HepG2 (cell line): ENCODE data around the gene THRB. TPM values are rescaled to one million over a fixed set of nuclear protein-coding genes. Genes with fewer than 3 reads are reported as not detected.

Source experiments
- ATAC-seq: fragments of 200-7000 bp; cut with Tn5 transposase; 3 replicates; pipeline ENCODE4 v1.9.1; 2020; ENCODE audit warnings: mild to moderate bottlenecking, moderate library complexity
- BruUV-seq: library from RNA; stranded (reverse); fragments of 400-500 nt; replicated peaks from 2 replicates; lab custom pipeline; 2021; lab: Mats Ljungman, UMichigan
- CTCF ChIA-PET: fragments of 300-600 bp; formaldehyde crosslinking; extraction: SDS; loops from one replicate; lab custom pipeline; 2021; ENCODE audit warnings: low total read pairs, inconsistent platforms, low intra/inter-chr PET ratio; lab: Yijun Ruan, JAX
- POLR2A ChIA-PET: fragments of 350-600 bp; sonication (Branson Sonifier 250); formaldehyde crosslinking; loops from one replicate; lab custom pipeline; 2020; ENCODE audit warnings: antibody characterized with exemption, inconsistent platforms; lab: Yijun Ruan, JAX
- DNase-seq: peaks from one replicate; pipeline ENCODE4 v3.0.0-alpha.2; 2015; ENCODE audit warnings: low spot score
- FAIRE-seq: peaks from 3 replicates; lab custom pipeline; 2011; peaks lifted over from hg19 to GRCh38; lab: Jason Lieb, UNC
- H2AFZ ChIP-seq: one replicate; pipeline ENCODE4 v1.6.1; 2011; ENCODE audit warnings: low read length, inconsistent platforms
- H3K27ac ChIP-seq: fragments of 300-600 bp; 3 replicates; pipeline ENCODE4 v1.8.0; 2011; ENCODE audit warnings: mixed run types, mild to moderate bottlenecking, mixed read lengths, low read length, inconsistent platforms; ENCODE audit not compliant: insufficient read depth; ENCODE audit errors: extremely low read length
- H3K27me3 ChIP-seq, 2 experiments: fragments of 200-600 bp in 1 of 2; 2 replicates in 1 of 2; 3 replicates in 1 of 2; pipeline versions ENCODE4 v1.6.0 to v1.8.0; 2011; ENCODE audit warnings: low read length in 2 of 2, mild to moderate bottlenecking in 2 of 2, moderate library complexity in 2 of 2, inconsistent platforms in 1 of 2; ENCODE audit not compliant: insufficient read depth in 2 of 2, control insufficient read depth in 1 of 2
- H3K36me3 ChIP-seq, 2 experiments: fragments of 200-600 bp in 1 of 2; replicated peaks in 1 of 2; 2 replicates in 1 of 2; 3 replicates in 1 of 2; pipeline versions ENCODE4 v1.5.1 to v1.8.0; 2011; ENCODE audit warnings: low read length in 2 of 2, inconsistent platforms in 1 of 2; ENCODE audit not compliant: insufficient read depth in 2 of 2, control insufficient read depth in 1 of 2
- H3K4me1 ChIP-seq: 2 replicates; pipeline ENCODE4 v1.5.1; 2012; ENCODE audit warnings: low read length, inconsistent platforms; ENCODE audit not compliant: insufficient read depth
- H3K4me2 ChIP-seq: 2 replicates; pipeline ENCODE4 v1.6.0; 2011; ENCODE audit warnings: low read depth, low read length, inconsistent platforms
- H3K4me3 ChIP-seq, 3 experiments: fragments of 200-600 bp in 1 of 3; sonication (generic), shearing (Covaris generic) in 1 of 3; replicated peaks in 1 of 3; 2 replicates each; pipeline ENCODE4 v1.5.1; 2011 to 2016; ENCODE audit warnings: low read length in 3 of 3, inconsistent platforms in 2 of 3, low read depth in 2 of 3, mild to moderate bottlenecking in 2 of 3, control low read depth in 1 of 3, mixed read lengths in 1 of 3; ENCODE audit not compliant: insufficient read depth in 1 of 3
- H3K79me2 ChIP-seq: one replicate; pipeline ENCODE4 v1.6.1; 2011; ENCODE audit warnings: low read length, inconsistent platforms; ENCODE audit not compliant: insufficient read depth
- H3K9ac ChIP-seq: 2 replicates; pipeline ENCODE4 v1.6.0; 2011; ENCODE audit warnings: mild to moderate bottlenecking, low read depth, low read length, inconsistent platforms; ENCODE audit not compliant: insufficient read depth
- H3K9me3 ChIP-seq: 2 replicates; pipeline ENCODE4 v1.5.1; 2012; ENCODE audit warnings: mild to moderate bottlenecking, low read length
- H4K20me1 ChIP-seq: 2 replicates; pipeline ENCODE4 v1.6.0; 2011; ENCODE audit warnings: inconsistent platforms, mild to moderate bottlenecking, low read length, moderate library complexity; ENCODE audit not compliant: insufficient read depth
- PRDM15 ChIP-seq: sonication (generic); formaldehyde crosslinking; IDR thresholded peaks from 2 replicates; pipeline ENCODE4 v1.4.0; 2020; ENCODE audit warnings: missing genetic modification reagents
- RFX1 ChIP-seq: fragments of 450-650 bp; IDR thresholded peaks from 2 replicates; pipeline ENCODE4 v1.6.1; 2017
- SIX1 ChIP-seq: sonication (generic); formaldehyde crosslinking; IDR thresholded peaks from 2 replicates; pipeline ENCODE4 v1.4.0; 2020; ENCODE audit warnings: missing genetic modification reagents, borderline replicate concordance
- TOE1 ChIP-seq: sonication (generic); formaldehyde crosslinking; IDR thresholded peaks from 2 replicates; pipeline ENCODE4 v1.4.0; 2020; ENCODE audit warnings: mild to moderate bottlenecking, missing genetic modification reagents
- ZNF24 ChIP-seq: fragments of 450-650 bp; IDR thresholded peaks from 2 replicates; pipeline ENCODE4 v1.6.1; 2017; ENCODE audit warnings: antibody characterized with exemption, mild to moderate bottlenecking
- ZNF703 ChIP-seq: sonication (generic); formaldehyde crosslinking; IDR thresholded peaks from 2 replicates; pipeline ENCODE4 v1.5.1; 2020; ENCODE audit warnings: missing genetic modification reagents, mild to moderate bottlenecking, moderate library complexity, borderline replicate concordance
- WGBS: methylation state at CpG from one replicate; pipeline ENCODE4 v1.1.6; 2017; ENCODE audit warnings: low lambda C conversion rate; 5-methylcytosine and 5-hydroxymethylcytosine counted together
- in situ Hi-C: cut with HindIII; loops from 2 replicates; pipeline ENCODE4 v1.10.0; 2017; ENCODE audit warnings: low pct_unique_long_range_greater_than_20kb; ENCODE audit not compliant: extremely low pct_ligation_motif_present
- intact Hi-C: fragments of 100-400 bp; cut with micrococcal nuclease; formaldehyde crosslinking; loops from one replicate; pipeline ENCODE4 v1.10.0; 2022; ENCODE audit not compliant: unreplicated experiment
- polyA plus RNA-seq, 8 experiments: library from polyadenylated mRNA; depleted of rRNA in 3 of 8; stranded (reverse) in 7 of 8; unstranded in 1 of 8; fragments of >200 nt; fragmentation: Illumina TruSeq in 4 of 8; extraction: Trizol in 4 of 8; gene quantifications; 2 replicates each; pipeline versions ENCODE4 v1.2.1 to v1.2.3, GENCODE V29; 2011 to 2016; ENCODE audit warnings: low read depth in 4 of 8, missing spikeins in 1 of 8, mixed read lengths in 1 of 8; ENCODE audit not compliant: insufficient read depth in 1 of 8
- total RNA-seq, 5 experiments: library from RNA; depleted of rRNA; stranded (reverse); fragments of >200 nt; fragmentation: Illumina TruSeq; extraction: Trizol; gene quantifications; 2 replicates each; pipeline ENCODE4 v1.2.3, GENCODE V29; 2016; ENCODE audit warnings: low read depth in 1 of 5
- TF ChIP-seq, protein P1 (sequence below): sonication (generic); formaldehyde crosslinking; IDR thresholded peaks from 2 replicates; pipeline ENCODE4 v1.5.1; 2020; ENCODE audit warnings: missing genetic modification reagents, mild to moderate bottlenecking, borderline replicate concordance

Gene THRB
- total and polyA plus RNA-seq, 2 of the 13 experiments (the other 11 are each of a cell fraction or from before 2014, with no cell fraction given) = 4.7 to 22.7 TPM

DNA sequence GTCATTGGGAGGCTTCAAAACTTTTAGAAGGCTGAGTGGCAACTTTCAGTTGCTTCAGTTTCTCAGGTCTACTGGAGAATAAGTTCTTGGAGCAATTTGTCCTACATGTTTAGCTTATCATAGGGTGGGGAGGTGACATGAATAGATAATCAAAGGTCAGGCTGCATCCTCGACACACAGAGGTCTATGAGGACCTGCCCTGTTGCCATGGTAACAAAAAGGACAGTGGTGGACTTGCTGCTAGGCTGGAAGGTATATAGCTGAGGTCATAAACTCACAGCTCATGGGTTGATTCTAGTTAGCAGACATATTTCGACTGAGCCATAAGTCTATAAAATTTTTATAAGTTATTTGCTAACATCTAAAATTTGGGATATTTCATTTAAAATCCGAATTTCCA lies 267.0 kb downstream of the THRB start:
- POLR2A ChIA-PET = no interaction called here

DNA sequence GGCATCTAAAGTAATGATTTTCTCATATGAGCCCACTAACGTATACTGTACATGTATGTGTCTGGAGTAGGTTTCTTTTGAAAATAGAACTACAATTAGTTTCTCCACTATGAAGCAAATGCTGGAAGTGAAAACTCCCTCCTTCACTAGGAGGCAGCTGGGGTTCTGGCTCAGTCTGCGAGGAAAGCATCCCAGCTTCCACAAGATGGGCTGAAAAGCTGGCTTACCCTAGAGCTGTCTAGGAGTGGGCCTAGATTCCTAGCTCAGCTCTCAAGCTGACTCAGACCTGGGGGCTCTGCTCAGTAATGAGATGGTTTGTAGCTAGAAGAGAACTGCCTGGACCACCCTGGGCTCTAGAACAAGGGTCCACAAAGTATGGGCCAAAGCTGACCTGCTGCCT lies 268.3 kb downstream of the THRB start:
- 90% methylated on average over 2 of the region's 2 CpGs for WGBS
- no peak overlapping the region for H3K27ac ChIP-seq
- intact Hi-C loops = no loop called here
- H3K36me3 ChIP-seq = peaks cover 3 to 19% of the 10 kb centered on the region in 2 experiments; a peak in 4 of 5 replicates
- H3K4me3 ChIP-seq = no peak overlapping the region
- in situ Hi-C loops = no loop called here
- no TSS peak for BruUV-seq
- ATAC-seq = no peak
- peaks cover 9% of the 10 kb centered on the region; the same call in 1 of the 2 replicates for H3K4me1 ChIP-seq
- H4K20me1 ChIP-seq = no peaks in the 10 kb centered on the region
- no peaks in the 10 kb centered on the region for H3K9me3 ChIP-seq
- H2AFZ ChIP-seq = no peak overlapping the region
- CTCF ChIA-PET = no interaction called here
- no peaks in the 10 kb centered on the region for H3K27me3 ChIP-seq
- TF ChIP-seq, protein P1, sequence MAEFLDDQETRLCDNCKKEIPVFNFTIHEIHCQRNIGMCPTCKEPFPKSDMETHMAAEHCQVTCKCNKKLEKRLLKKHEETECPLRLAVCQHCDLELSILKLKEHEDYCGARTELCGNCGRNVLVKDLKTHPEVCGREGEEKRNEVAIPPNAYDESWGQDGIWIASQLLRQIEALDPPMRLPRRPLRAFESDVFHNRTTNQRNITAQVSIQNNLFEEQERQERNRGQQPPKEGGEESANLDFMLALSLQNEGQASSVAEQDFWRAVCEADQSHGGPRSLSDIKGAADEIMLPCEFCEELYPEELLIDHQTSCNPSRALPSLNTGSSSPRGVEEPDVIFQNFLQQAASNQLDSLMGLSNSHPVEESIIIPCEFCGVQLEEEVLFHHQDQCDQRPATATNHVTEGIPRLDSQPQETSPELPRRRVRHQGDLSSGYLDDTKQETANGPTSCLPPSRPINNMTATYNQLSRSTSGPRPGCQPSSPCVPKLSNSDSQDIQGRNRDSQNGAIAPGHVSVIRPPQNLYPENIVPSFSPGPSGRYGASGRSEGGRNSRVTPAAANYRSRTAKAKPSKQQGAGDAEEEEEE (CRISPR knock-in tag) = no peak
- no peak for TF ChIP-seq ZNF24
- no peak for TF ChIP-seq PRDM15 (CRISPR knock-in tag)
- no peak for TF ChIP-seq ZNF703 (CRISPR knock-in tag)
- TF ChIP-seq SIX1 (CRISPR knock-in tag) = no peak
- TF ChIP-seq, all 625 proteins: peak for 0
- H3K9ac ChIP-seq = no peak overlapping the region
- FAIRE-seq (no peak), DNase-seq (no peak)
- H3K4me2 ChIP-seq = no peak overlapping the region
- POLR2A ChIA-PET = no interaction called here
- H3K79me2 ChIP-seq = no peaks in the 10 kb centered on the region

More for the DNA sequence above, 267.0 kb downstream of the THRB start:
- WGBS = 90% methylated on average over 3 of the region's 3 CpGs
- no peak overlapping the region for H3K27ac ChIP-seq
- CTCF ChIA-PET = no interaction called here
- in situ Hi-C loops = no loop called here
- FAIRE-seq (no peak), DNase-seq (no peak), ATAC-seq (no peak)
- no peaks in the 10 kb centered on the region for H3K9me3 ChIP-seq
- TF ChIP-seq RFX1 (peak; percentile 35; the same call in 1 of the 2 replicates), TOE1 (CRISPR knock-in tag) (no peak)
- no peaks in the 10 kb centered on the region for H3K27me3 ChIP-seq
- no peak overlapping the region for H3K9ac ChIP-seq
- no TSS peak for BruUV-seq
- H3K4me2 ChIP-seq = no peak overlapping the region
- intact Hi-C loops = no loop called here
- H2AFZ ChIP-seq = no peak overlapping the region
- peaks cover 9% of the 10 kb centered on the region; the same call in 1 of the 2 replicates for H3K4me1 ChIP-seq
- no peak overlapping the region for H3K4me3 ChIP-seq
- peaks cover 1 to 17% of the 10 kb centered on the region in 2 experiments; a peak in 4 of 5 replicates for H3K36me3 ChIP-seq
- H4K20me1 ChIP-seq = no peaks in the 10 kb centered on the region
- no peaks in the 10 kb centered on the region for H3K79me2 ChIP-seq
